ENCODE measurements around the gene RHEB. TPM values are rescaled to one million over a fixed set of nuclear protein-coding genes. Genes with fewer than 3 reads are reported as not detected.

RHEB gene
- total and polyA plus RNA-seq, 2 of the 4 experiments (the other 2 are of a cell fraction) = 19.7 to 67.2 TPM

DNA sequence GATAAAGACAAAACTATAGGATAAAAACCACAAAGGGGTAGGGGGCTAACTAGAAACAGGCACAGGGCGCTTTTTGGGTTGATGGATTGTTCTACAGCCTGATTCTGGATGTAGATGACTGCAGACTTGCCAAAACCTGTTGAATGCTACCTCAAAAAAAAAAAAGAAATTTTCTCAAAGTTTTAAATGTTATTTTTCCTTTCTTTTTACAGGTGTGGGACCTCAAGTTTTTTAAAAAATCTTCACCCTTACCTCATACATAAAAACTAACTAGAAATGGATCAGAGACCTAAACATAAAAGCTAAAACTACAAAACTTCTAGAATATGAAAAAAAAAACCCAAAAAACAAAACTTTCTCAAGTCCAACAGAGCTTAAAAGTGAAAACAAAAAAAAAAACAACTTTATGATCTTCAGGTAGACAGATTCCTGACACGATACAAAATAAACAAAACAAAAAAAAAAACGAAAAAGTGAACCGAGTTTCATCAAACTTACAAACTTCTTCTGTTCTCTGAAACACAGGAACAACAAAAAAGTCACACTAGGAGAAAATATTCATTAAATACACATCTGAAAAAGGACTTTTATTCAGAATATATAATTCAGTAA, 14.9 kb downstream of the RHEB start:
- Histone ChIP-seq H2BK20ac (ENCODE audit: low read depth, low read length) (no peak overlapping the region), H3K4me2 (ENCODE audit: low read depth, low read length) (no peak overlapping the region), H3K36me3 (ENCODE audit: control insufficient read depth, insufficient read depth, low read length) (no peaks in the 10 kb centered on the region; the same call in 1 of the 2 replicates), H3K56ac (ENCODE audit: extremely low read depth, insufficient read depth, low read length) (no peak overlapping the region), H4K5ac (ENCODE audit: low read depth, low read length) (no peak overlapping the region), H2BK120ac (ENCODE audit: low read depth, low read length) (no peak overlapping the region), H2BK5ac (ENCODE audit: low read depth, low read length, poor library complexity, severe bottlenecking) (no peak overlapping the region), H2AK9ac (replicated peaks; ENCODE audit: low read depth, low read length, poor library complexity) (no peak overlapping the region), H3K14ac (replicated peaks; ENCODE audit: low read depth, low read length) (no peak overlapping the region), H3K9ac (ENCODE audit: low read depth, low read length) (no peak overlapping the region), H3K4ac (ENCODE audit: low read depth, low read length) (no peak overlapping the region), H3K9me3 (ENCODE audit: control insufficient read depth, insufficient read depth, low read length) (no peaks in the 10 kb centered on the region), H3K79me1 (ENCODE audit: low read depth in 1 of 2, low read length in 2 of 2) (peaks cover 11 to 76% of the 10 kb centered on the region in 2 experiments; a peak in 3 of 4 replicates), H2BK15ac (ENCODE audit: low read depth, low read length) (no peak overlapping the region), H2AK5ac (ENCODE audit: low read depth, low read length) (no peak overlapping the region), H4K20me1 (ENCODE audit: insufficient read depth, low read length) (peaks cover 91% of the 10 kb centered on the region), H3K9me1 (ENCODE audit: insufficient read depth, low read length) (peaks cover 28% of the 10 kb centered on the region), H3K4me3 (ENCODE audit: insufficient read depth, low read depth, low read length) (no peak overlapping the region), H3K27ac (ENCODE audit: insufficient read depth, low read length) (no peak overlapping the region), H3K4me1 (ENCODE audit: control insufficient read depth, insufficient read depth, low read length) (peaks cover 24% of the 10 kb centered on the region), H3K18ac (ENCODE audit: low read depth, low read length) (no peak overlapping the region), H3K27me3 (ENCODE audit: control insufficient read depth, insufficient read depth, low read length) (no peaks in the 10 kb centered on the region), H4K91ac (ENCODE audit: insufficient read depth, low read depth, low read length) (no peak overlapping the region), H4K8ac (ENCODE audit: low read depth in 2 of 2, low read length in 2 of 2) (no peak overlapping the region), H3K23ac (ENCODE audit: low read depth, low read length) (no peak overlapping the region), H2AFZ (replicated peaks; ENCODE audit: low read length, poor library complexity) (no peak overlapping the region)
- ChIA-PET CTCF (no interaction called here), POLR2A (ENCODE audit: unreplicated experiment) (interaction anchor here (0.6 to 1.1 kb wide), 2 partner anchors 11 to 31 kb away, joined by 3 read pairs; no protein-coding TSS in a partner anchor)
- TF ChIP-seq RCOR1 (IDR thresholded peaks at IDR 0.05; ENCODE audit: insufficient replicate concordance, low read length) = no peak
- no peak for TF ChIP-seq NFE2L2 (IDR thresholded peaks at IDR 0.05; ENCODE audit: low read depth, low read length)
- TF ChIP-seq MXI1 (IDR thresholded peaks at IDR 0.05; ENCODE audit: borderline replicate concordance, low read depth, low read length) = no peak
- TF ChIP-seq, protein P1, sequence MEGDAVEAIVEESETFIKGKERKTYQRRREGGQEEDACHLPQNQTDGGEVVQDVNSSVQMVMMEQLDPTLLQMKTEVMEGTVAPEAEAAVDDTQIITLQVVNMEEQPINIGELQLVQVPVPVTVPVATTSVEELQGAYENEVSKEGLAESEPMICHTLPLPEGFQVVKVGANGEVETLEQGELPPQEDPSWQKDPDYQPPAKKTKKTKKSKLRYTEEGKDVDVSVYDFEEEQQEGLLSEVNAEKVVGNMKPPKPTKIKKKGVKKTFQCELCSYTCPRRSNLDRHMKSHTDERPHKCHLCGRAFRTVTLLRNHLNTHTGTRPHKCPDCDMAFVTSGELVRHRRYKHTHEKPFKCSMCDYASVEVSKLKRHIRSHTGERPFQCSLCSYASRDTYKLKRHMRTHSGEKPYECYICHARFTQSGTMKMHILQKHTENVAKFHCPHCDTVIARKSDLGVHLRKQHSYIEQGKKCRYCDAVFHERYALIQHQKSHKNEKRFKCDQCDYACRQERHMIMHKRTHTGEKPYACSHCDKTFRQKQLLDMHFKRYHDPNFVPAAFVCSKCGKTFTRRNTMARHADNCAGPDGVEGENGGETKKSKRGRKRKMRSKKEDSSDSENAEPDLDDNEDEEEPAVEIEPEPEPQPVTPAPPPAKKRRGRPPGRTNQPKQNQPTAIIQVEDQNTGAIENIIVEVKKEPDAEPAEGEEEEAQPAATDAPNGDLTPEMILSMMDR (conservative IDR thresholded peaks at IDR 0.05; ENCODE audit: low read depth, low read length) = no peak
- no peak for TF ChIP-seq FOS (IDR thresholded peaks at IDR 0.05; ENCODE audit: low read depth, low read length)
- TF ChIP-seq POLR2A (IDR thresholded peaks at IDR 0.05; ENCODE audit: low read depth, low read length) = no peak
- TF ChIP-seq, protein P2, sequence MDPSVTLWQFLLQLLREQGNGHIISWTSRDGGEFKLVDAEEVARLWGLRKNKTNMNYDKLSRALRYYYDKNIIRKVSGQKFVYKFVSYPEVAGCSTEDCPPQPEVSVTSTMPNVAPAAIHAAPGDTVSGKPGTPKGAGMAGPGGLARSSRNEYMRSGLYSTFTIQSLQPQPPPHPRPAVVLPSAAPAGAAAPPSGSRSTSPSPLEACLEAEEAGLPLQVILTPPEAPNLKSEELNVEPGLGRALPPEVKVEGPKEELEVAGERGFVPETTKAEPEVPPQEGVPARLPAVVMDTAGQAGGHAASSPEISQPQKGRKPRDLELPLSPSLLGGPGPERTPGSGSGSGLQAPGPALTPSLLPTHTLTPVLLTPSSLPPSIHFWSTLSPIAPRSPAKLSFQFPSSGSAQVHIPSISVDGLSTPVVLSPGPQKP (IDR thresholded peaks at IDR 0.05; ENCODE audit: borderline replicate concordance, low read depth, low read length) = no peak
- no peak for TF ChIP-seq MAZ (IDR thresholded peaks at IDR 0.05; ENCODE audit: borderline replicate concordance, low read depth, low read length)
- ATAC-seq (ENCODE audit: low read depth) = no peak
- WGBS, 2 experiments (ENCODE audit: extremely low coverage in 2 of 2, insufficient read length in 1 of 2) = no CpG with 5 or more reads among the region's 4 CpGs
- in situ Hi-C loops (cut with MboI; ENCODE audit: low sequenced_read_pairs) (no loop called here), dilution Hi-C loops (cut with HindIII; ENCODE audit: low sequenced_read_pairs, unreplicated experiment) (no loop called here), intact Hi-C loops (cut with micrococcal nuclease) (loop anchor here (2.0 to 5.0 kb wide), 2 partner anchors 14 to 117 kb away; no protein-coding TSS in a partner anchor)
- BruUV-seq (replicated peaks) = no TSS peak
- no peak for DNase-seq
